Spleen (tissue), 7 donors: ENCODE measurements around the gene PALM.

Source experiments
- POLR2A ChIP-seq, 3 donors: fragments of 450-650 bp; IDR thresholded peaks; one replicate each; pipeline ENCODE4 v1.5.1; 2017; ENCODE audit warnings: antibody characterized with exemption in 3 of 3, mild to moderate bottlenecking in 1 of 3
- TF ChIP-seq, protein P1 (sequence below), 11 experiments: fragments of 200-600 bp in 7 of 11; fragments of 450-650 bp in 4 of 11; sonication (generic) in 4 of 11; IDR thresholded peaks in 8 of 11; conservative IDR thresholded peaks in 3 of 11; 1 replicate in 7 of 11; 2 replicates in 4 of 11; pipeline versions ENCODE4 v1.4.0 to v1.8.0; 2016 to 2021; ENCODE audit warnings: antibody characterized with exemption in 11 of 11, inconsistent platforms in 4 of 11, mild to moderate bottlenecking in 1 of 11
- donor health status: DM: no; HTN: no; CAD: no; lungs with moderate emphysema.
- donor health status: DM: no; HTN: no; CAD: no.
- donor health status: DM: no; HTN: no; CAD: no.

DNA sequence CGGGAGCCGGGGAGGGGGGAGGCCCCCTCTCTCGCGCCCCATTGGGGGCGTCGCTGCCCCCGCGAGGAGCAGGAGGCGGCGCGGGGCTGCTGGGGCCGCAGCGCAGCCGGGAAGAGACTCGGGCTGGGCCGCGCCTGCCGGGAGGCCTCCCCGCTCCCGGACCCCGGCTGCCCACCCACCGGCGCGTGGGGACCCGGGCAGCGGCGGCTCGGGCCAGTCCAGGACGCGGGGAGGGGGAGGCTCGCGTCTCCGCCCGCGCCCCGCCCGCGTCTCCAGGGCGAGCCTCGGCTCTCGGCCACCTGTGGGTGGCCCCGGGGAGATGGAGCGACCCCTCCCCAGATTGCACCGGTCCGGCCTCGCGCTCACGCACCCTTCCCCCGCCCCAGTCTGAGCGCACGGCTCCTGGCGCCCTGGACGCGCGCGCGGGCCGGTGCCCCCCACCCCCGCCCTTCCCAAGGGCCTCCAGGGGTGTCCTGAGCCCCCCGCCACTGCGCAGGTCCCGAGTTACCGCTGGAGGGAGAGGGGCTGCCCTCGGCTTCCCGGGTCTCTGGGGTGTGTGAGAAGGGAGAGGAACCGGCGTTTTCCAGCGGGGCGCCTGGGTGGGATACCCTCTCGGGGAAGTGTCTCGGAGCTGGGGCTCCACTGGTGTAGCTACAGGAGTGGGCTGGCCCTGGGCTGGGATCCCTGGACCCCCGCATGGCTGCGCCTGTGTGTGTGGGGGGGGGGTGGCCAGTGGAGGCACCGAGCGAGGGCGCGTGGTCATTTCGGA, 645 bp downstream of the PALM start:
- TF ChIP-seq, protein P1, sequence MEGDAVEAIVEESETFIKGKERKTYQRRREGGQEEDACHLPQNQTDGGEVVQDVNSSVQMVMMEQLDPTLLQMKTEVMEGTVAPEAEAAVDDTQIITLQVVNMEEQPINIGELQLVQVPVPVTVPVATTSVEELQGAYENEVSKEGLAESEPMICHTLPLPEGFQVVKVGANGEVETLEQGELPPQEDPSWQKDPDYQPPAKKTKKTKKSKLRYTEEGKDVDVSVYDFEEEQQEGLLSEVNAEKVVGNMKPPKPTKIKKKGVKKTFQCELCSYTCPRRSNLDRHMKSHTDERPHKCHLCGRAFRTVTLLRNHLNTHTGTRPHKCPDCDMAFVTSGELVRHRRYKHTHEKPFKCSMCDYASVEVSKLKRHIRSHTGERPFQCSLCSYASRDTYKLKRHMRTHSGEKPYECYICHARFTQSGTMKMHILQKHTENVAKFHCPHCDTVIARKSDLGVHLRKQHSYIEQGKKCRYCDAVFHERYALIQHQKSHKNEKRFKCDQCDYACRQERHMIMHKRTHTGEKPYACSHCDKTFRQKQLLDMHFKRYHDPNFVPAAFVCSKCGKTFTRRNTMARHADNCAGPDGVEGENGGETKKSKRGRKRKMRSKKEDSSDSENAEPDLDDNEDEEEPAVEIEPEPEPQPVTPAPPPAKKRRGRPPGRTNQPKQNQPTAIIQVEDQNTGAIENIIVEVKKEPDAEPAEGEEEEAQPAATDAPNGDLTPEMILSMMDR (IDR thresholded peaks at IDR 0.05 in 8 of 11, conservative IDR thresholded peaks at IDR 0.05 in 3 of 11) = no peak
- no peak for TF ChIP-seq POLR2A (IDR thresholded peaks at IDR 0.05)
